Measurements from ENCODE around the gene TDRD10.

- TF ChIP-seq REST (IDR thresholded peaks at IDR 0.05; ENCODE audit: low read depth) (no peak), ZBTB7A (IDR thresholded peaks at IDR 0.05; ENCODE audit: low read depth) (no peak), TCF12 (IDR thresholded peaks at IDR 0.05; ENCODE audit: low read depth) (no peak)
- TF ChIP-seq, protein P1, sequence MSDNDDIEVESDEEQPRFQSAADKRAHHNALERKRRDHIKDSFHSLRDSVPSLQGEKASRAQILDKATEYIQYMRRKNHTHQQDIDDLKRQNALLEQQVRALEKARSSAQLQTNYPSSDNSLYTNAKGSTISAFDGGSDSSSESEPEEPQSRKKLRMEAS (IDR thresholded peaks at IDR 0.05), result no peak
These were observed 91.4 kb downstream of the TDRD10 start for GRCh38 chr1:154593390-154593789.

Measured in Ishikawa (cell line).